ENCODE results near the gene MMS22L. TPM values are rescaled to one million over a fixed set of nuclear protein-coding genes. Genes with fewer than 3 reads are reported as not detected.

The MMS22L gene
- total RNA-seq, 1 experiment from 2014 or later: 52.8 TPM

DNA sequence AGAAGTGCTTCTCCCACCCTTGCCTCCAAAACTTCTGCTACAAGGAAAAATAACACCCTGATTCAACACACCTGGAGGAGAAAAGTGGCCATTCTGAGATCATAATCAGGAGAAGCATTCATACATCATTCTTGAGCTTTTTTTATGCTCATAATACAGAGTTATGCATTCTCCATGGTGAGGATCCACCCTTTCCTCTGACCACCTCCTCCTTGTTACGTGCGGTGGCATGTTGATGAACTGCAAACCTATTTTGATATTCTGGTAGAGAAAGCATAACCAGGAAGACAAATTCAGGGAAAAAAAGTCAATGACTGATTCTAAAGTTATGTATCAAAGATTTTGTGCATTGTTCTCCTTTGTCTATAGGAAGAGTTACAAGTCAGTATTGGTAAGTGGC is 188.6 kb downstream of the MMS22L start:
- Histone ChIP-seq H3K9me3 (ENCODE audit: control insufficient read depth, low read depth, low read length) (no peaks in the 10 kb centered on the region), H2AFZ (ENCODE audit: low read length) (no peak overlapping the region), H3K14ac (ENCODE audit: insufficient read depth, low read length) (no peak overlapping the region), H4K91ac (ENCODE audit: insufficient read length, low read depth, low read length) (no peak overlapping the region), H3K4me2 (ENCODE audit: insufficient read depth, insufficient read length, low read length) (no peak overlapping the region), H3K79me1 (ENCODE audit: insufficient read depth, low read depth, low read length, poor library complexity, severe bottlenecking) (no peaks in the 10 kb centered on the region), H3K79me2 (ENCODE audit: insufficient read depth, low read length) (no peaks in the 10 kb centered on the region), H3K18ac (ENCODE audit: insufficient read length, low read depth, low read length) (no peak overlapping the region), H2BK120ac (ENCODE audit: low read depth, low read length, poor library complexity, severe bottlenecking) (no peak overlapping the region), H3T11ph (ENCODE audit: low read length) (no peak overlapping the region), H3K23me2 (ENCODE audit: insufficient read length, low read depth, low read length, poor library complexity, severe bottlenecking) (no peaks in the 10 kb centered on the region), H3K23ac (ENCODE audit: insufficient read length, low read depth, low read length) (no peak overlapping the region), H4K8ac (replicated peaks; ENCODE audit: insufficient read length, low read depth, low read length) (no peak overlapping the region), H2BK12ac (ENCODE audit: insufficient read length, low read depth, low read length) (no peak overlapping the region), H3K27ac (ENCODE audit: insufficient read length, low read depth, low read length) (no peak overlapping the region), H2AK5ac (ENCODE audit: insufficient read length, low read length) (no peak overlapping the region), H3K9ac (ENCODE audit: extremely low read depth, insufficient read length, low read length) (no peak overlapping the region), H2BK5ac (ENCODE audit: insufficient read length, low read length) (no peak overlapping the region), H3K56ac (ENCODE audit: insufficient read length, low read depth, low read length) (no peak overlapping the region), H3K4ac (ENCODE audit: low read depth, low read length) (no peak overlapping the region), H3K4me1 (ENCODE audit: insufficient read depth, low read length) (no peaks in the 10 kb centered on the region), H4K20me1 (ENCODE audit: control insufficient read depth, insufficient read depth, insufficient read length) (no peaks in the 10 kb centered on the region), H2BK15ac (ENCODE audit: low read depth, low read length) (no peak overlapping the region), H2BK20ac (ENCODE audit: low read depth, low read length, poor library complexity, severe bottlenecking) (no peak overlapping the region), H4K5ac (ENCODE audit: insufficient read length, low read depth, low read length) (no peak overlapping the region), H3K27me3 (ENCODE audit: insufficient read depth, low read length) (no peaks in the 10 kb centered on the region)
- Mint-ChIP-seq H3K4me1 (no peaks in the 10 kb centered on the region), H3K9me3 (no peaks in the 10 kb centered on the region), H3K36me3 (ENCODE audit: insufficient read depth in 1 of 3, low read depth in 3 of 3) (no peaks in the 10 kb centered on the region), H3K27me3 (ENCODE audit: low read depth) (no peaks in the 10 kb centered on the region), H3K27ac (no peak overlapping the region), H3K4me3 (no peak overlapping the region)
- no peak for DNase-seq
- no CpG with 5 or more reads among the region's 2 CpGs for WGBS (ENCODE audit: extremely low coverage, insufficient read length, low lambda C conversion rate)
- TF ChIP-seq, protein P1, sequence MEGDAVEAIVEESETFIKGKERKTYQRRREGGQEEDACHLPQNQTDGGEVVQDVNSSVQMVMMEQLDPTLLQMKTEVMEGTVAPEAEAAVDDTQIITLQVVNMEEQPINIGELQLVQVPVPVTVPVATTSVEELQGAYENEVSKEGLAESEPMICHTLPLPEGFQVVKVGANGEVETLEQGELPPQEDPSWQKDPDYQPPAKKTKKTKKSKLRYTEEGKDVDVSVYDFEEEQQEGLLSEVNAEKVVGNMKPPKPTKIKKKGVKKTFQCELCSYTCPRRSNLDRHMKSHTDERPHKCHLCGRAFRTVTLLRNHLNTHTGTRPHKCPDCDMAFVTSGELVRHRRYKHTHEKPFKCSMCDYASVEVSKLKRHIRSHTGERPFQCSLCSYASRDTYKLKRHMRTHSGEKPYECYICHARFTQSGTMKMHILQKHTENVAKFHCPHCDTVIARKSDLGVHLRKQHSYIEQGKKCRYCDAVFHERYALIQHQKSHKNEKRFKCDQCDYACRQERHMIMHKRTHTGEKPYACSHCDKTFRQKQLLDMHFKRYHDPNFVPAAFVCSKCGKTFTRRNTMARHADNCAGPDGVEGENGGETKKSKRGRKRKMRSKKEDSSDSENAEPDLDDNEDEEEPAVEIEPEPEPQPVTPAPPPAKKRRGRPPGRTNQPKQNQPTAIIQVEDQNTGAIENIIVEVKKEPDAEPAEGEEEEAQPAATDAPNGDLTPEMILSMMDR (conservative IDR thresholded peaks at IDR 0.05): no peak

All from H9 (cell line).